Kasumi-1 (cell line): ENCODE measurements around the gene TNK2.
"Not testable (repeated sequence)": the region's sequence is repeated elsewhere in the genome, so short reads cannot be mapped to it uniquely, and the experiment has no call there.

Source experiments
- DNase-seq, 2 experiments: peaks; one replicate each; lab custom pipeline; 2025; lab: John Stamatoyannopoulos, UW

The TNK2 gene

DNA sequence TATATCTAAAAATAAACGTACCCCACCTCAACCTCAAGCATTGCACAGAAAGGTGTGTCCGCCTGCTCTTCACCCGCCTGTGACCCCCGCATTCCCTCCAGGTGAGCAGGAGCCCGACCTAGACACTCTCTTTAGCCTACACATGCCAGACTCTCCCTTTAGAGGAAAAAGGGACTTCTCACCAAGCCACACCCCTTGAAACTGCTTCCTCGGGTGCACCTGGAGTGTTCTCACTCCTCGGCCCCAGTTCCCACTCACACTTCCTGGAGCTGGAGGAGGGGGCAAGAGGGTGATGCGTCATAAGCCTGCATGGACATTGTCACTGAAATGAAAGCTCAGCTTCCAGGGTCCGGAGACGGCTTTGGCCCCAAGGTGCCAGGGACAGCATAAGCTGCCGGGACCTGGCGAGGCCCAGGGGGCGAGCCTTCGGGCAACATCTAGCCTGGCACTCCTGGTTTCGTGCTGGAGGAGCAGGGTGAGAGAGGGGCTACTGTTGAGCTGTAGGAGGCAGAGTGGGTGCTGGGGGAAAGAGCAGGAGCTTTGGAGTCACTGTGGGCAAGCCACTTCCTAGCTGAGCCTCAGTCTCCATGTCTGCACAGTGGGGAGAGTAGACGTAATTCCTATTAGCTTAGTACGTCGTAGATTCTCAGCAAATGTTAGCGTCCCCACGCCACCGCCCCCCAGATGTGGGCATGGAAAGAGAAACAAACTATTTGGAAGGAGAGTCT, 86.8 kb downstream of the TNK2 start:
- DNase-seq = no peak

DNA sequence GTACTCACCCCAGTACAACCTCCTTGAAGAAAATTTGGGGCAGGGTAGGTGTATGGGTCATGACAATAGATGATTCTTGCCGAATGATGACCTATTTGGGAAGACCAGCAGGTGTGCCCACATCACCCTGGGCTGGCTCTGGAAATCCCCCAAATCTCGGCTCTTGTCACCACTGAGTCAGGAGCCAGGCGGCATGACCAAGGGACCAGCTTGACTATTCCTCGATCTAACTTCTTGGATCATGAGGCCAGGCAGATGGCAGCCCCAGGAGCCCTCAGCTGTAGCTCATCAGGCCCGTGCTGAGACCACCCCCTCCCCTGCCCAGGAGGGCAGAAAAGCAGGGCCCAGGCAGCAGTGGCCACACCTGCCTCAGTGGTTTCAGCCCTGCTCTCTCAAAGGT, 87.5 kb downstream of the TNK2 start:
- DNase-seq = no peak

GRCh38 chr3:195820186-195820585, 88.2 kb downstream of the TNK2 start:
- DNase-seq = no peak

DNA sequence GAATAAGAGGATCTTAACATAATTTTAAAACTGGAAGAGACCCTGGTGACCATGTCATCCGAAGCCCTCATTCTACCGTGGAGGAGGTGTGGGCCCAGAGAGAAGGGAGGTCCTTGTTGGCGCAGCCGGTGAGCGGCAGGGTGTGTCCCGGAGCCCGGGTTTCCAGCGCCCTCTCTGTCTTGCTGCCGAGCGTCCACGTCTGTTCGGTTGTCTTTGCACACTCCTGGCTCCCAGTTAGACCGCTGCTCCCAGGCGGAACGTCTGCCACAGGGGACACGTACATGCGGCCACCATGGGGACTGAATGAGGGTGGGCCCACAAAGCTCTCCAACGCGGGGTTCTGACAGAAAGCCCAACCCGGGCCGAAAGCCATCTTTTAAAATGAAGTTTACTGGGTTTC, 90.0 kb downstream of the TNK2 start:
- DNase-seq = no peak

GRCh38 chr3:195817578-195818135, 90.7 kb downstream of the TNK2 start:
- no peak for DNase-seq

GRCh38 chr3:195816276-195816913, 92.0 kb downstream of the TNK2 start:
- DNase-seq = not testable (repeated sequence)

DNA sequence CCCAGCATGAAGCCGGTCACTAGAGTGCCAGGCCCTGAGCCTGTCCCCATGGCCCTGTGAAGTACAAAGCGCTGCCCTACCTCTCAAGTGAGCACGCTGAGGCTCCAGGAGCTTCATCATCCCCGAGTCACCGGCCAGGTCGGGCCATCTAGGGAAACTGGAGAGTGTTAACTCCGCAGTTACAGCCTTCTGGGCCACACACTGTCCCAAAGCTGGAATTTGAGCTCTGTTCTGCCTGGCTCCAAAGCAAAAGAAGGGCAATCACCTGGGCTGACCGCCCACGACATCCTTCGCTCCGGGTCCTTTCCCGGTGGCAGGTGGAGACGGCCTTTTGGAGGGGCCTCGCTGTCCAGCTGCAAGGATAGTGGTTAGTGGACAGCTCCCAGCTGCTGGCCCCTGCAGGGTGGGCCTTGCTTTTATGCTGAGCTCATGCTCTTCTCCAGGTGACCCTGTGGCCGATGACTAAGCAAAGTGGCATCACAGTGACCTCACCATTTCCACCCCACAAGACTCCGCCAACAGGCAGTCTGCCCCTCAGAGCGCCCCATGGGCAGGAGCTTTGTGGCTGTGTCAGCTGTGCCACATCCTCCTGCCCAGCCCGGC, 93.1 kb downstream of the TNK2 start:
- DNase-seq = no peak

- no peak for DNase-seq
These were observed 94.3 kb downstream of the TNK2 start for GRCh38 chr3:195813916-195814640.
